K562 treated with DMSO at 1 percent for 48 hours (cell line): ENCODE data around the gene CRHBP. TPM values are rescaled to one million over a fixed set of nuclear protein-coding genes. Genes with fewer than 3 reads are reported as not detected.

ENCODE experiments used
- total RNA-seq: library from RNA; unstranded; fragments of 300-600 nt; gene quantifications from 2 replicates; pipeline ENCODE4 v1.2.3, GENCODE V29; 2022; ENCODE audit warnings: low replicate concordance; ENCODE audit errors: extremely low read depth

The CRHBP gene, protein sequence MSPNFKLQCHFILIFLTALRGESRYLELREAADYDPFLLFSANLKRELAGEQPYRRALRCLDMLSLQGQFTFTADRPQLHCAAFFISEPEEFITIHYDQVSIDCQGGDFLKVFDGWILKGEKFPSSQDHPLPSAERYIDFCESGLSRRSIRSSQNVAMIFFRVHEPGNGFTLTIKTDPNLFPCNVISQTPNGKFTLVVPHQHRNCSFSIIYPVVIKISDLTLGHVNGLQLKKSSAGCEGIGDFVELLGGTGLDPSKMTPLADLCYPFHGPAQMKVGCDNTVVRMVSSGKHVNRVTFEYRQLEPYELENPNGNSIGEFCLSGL
- not detected in 2 replicates for total RNA-seq

DNA sequence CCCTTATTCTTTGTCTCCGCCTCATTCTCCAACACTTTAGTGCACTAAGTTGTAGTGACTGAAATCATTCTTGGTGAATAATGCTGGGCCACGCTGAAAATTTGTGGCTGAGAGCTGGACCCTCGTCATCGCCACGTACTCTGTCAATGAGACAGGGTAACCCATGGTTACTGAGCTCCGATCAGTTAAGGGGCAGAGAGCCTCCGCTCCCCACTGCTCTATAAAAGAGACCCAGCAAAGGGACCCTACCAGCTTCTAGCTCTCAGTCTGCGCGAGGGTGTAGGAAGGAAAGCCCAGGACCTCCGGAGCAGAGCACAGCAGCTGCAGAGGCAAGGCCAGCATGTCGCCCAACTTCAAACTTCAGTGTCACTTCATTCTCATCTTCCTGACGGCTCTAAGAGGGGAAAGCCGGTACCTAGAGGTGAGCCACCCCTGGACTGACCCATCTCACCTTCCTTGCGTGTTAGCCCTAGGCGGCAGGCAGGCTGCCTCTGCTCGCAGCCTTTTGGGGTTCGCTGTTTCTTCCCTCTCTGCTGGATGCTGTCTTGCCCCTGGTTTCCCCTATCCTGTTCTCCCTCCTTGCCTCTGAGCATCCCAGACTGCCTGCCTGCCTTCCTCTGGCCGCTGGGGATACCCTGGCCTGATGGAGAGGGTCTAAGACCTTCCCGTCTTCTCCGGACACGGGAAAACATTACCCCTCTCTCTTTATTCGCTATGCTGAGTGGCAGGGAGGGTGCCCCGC is at the start of gene CRHBP:
Gene CRHBP (plus strand): TSS at position 251 of the 742 bp plus-strand sequence. CDS start 90 bp downstream, at position 341.

Other genes with a start within 250 kb of the CRHBP start
- gene F2R, start 236.9 kb upstream of the CRHBP start, total RNA-seq, result not detected in 2 replicates
- not detected in 2 replicates for gene F2RL1, start 134.0 kb upstream of the CRHBP start, total RNA-seq
- not detected in 2 replicates for gene S100Z, start 103.0 kb upstream of the CRHBP start, total RNA-seq
- not detected in 2 replicates for gene AGGF1, start 77.4 kb downstream of the CRHBP start, total RNA-seq
- gene ZBED3, start 134.2 kb downstream of the CRHBP start, total RNA-seq, result not detected in 2 replicates